Measurements from ENCODE around the gene FAM210A.
"Not testable (repeated sequence)": the region's sequence is repeated elsewhere in the genome, so short reads cannot be mapped to it uniquely, and the experiment has no call there.

Gene FAM210A

DNA sequence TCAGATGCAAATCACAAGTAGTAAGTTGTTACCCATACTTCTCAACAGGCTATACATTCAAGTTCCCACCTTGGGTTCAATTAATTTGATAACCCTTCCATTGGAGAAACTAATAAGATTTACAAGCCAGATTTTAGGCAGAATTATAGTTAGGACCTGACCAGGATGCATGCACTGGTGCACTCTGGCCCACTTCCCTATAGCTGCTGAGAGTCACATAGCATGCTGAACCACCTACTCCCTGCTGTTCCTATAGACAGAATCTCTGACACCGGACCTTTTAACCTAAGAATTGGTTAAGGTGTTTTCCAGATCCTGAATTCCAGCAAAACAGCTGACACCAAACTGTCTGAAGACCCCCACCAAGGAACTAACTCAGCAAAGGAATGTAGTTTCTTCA lies 26.2 kb downstream of the FAM210A start:
- no peak for DNase-seq

DNA sequence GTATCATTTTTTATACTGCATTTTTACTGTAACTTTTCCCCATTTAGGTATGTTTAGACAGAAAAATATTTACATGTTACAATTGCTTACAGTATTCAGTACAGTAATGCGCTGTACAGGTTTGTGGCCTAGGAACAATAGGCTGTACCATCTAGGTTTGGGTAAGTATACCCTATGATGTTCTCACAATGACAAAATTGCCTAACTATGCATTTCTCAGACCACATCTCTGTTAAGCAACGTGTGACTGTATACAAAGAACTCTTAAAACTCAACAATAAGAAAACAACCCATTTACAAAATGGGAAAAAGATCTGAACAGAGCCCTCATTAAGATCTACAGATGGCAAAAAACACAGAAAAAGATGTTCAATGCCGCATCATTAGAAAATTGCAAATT lies 29.4 kb downstream of the FAM210A start:
- DNase-seq: no peak

DNA sequence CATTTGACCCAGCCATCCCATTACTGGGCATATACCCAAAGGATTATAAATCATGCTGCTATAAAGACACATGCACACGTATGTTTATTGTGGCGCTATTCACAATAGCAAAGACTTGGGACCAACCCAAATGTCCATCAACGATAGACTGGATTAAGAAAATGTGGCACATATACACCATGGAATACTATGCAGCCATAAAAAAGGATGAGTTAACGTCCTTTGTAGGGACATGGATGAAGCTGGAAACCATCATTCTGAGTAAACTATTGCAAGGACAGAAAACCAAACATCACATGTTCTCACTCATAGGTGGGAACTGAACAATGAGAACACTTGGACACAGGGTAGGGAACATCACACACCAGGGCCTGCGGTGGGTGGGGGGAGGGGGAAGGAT lies 31.0 kb downstream of the FAM210A start:
- not testable (repeated sequence) for DNase-seq

DNA sequence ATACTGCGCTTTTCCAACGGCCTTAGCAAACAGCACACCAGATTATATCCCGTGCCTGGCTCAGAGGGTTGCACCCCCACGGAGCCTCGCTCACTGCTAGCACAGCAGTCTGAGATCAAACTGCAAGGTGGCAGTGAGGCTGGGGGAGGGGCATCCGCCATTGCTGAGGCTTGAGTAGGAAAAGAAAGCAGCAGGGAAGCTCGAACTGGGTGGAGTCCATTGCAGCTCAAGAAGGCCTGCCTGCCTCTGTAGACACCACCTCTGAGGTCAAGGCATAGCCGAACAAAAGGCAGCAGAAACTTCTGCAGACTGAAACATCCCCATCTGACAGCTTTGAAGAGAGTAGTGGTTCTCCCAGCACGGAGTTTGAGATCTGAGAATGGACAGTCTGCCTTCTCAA lies 36.3 kb downstream of the FAM210A start:
- not testable (repeated sequence) for DNase-seq

GRCh38 chr18:13688191-13689136 lies 37.9 kb downstream of the FAM210A start:
- DNase-seq: no peak

GRCh38 chr18:13684546-13684945 lies 41.8 kb downstream of the FAM210A start:
- no peak for DNase-seq

GRCh38 chr18:13681701-13682100 lies 44.7 kb downstream of the FAM210A start:
- no peak for DNase-seq

- no peak for DNase-seq
These were observed 45.7 kb downstream of the FAM210A start for GRCh38 chr18:13680612-13681011.

GRCh38 chr18:13677350-13677749 lies 49.0 kb downstream of the FAM210A start:
- DNase-seq: not testable (repeated sequence)

- DNase-seq: no peak
These were observed 49.9 kb downstream of the FAM210A start for GRCh38 chr18:13676471-13676870.

DNA sequence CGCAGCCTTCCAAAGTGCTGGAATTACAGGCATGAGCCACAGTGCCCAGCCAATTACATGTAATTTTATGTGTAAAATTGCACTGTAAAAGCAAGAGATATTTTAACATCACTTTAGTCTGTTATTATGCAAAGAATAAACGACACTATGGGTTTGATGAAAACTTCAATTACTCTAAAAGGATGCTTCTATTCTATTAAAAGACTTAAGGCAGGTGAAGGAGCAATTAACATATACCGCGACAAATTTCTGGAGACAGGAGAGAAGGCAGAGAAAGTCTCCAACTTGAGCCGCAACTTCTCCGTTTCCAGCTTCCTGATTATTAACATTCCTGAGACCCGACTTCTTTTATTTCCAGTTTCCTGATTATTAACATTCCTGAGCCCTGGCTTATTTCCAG lies 53.7 kb downstream of the FAM210A start:
- no peak for DNase-seq

DNA sequence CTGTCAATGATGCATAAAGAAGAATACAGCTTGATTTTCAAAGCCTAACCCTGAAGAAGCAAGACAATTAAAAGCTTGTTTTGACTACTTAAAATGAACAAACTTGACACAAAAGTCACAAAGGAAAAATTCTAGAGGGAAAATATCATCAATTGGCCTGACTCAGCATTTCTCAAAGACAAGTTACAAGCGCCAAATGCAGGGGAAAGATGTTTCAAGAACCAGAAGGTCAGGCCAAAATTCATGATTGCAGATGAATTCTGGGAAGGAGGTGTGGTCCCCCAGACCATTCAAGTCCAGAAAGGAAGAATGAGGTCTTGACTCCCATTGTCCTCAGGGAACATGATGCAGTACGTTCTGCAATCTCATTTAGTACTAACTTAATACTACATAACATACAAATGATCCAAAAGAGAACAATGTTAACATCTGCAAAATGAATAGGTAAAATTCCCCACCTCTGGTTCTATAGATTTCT lies 64.5 kb downstream of the FAM210A start:
- DNase-seq: no peak

DNA sequence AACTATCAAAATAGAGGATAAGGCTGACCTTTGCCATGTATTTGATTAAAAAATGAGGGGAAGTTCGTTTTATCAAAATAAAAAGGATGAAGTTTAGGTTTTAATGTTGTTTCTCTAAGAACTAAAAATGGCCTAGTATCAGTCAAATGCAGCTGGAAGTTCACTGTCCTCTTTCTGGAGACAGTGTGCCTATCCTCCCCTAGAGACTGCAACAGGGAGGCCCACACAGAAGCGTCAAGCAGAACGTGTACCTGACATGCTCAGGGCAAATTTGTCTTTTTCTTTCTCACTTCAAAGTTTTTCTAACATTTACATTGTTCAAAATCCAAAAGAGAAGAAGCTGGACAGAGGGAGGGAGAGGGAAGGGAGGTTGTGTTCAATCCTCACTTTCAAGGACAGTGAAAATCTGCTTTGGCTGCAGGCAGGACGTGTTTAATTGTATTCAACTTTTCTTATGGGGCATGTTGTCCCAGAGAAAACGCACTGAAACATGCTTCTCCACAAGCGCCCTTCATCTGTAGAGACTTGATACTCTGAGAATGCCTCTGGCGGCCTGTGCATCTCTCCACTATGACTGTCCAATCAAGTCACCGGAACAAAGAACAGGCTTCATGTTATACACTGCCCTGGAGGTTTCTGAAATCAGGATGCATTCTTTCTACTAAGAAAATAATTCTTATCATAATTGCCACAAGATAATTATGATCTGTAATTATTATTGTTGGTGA lies 65.1 kb downstream of the FAM210A start:
- no peak for DNase-seq

DNA sequence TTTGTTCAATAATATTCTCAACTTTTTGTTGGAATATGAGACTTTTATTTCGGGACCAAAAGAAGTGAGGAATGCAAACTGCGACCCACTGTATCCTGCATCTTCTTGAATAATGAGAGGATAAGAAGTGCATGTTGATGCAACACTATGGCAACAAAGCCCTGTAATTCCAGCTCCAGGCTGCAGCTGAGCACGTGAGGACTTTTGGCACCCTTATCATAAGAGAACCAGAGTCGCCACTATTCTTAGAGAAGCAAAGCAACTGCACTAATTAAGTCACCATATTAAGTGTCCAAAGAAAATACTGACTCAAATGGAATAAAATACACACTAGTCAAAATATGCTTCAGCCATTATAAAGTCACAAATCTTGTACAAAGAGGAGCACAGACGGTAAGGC lies 65.8 kb downstream of the FAM210A start:
- DNase-seq: no peak

- DNase-seq: no peak
These were observed 67.7 kb downstream of the FAM210A start for GRCh38 chr18:13658436-13659204.

DNA sequence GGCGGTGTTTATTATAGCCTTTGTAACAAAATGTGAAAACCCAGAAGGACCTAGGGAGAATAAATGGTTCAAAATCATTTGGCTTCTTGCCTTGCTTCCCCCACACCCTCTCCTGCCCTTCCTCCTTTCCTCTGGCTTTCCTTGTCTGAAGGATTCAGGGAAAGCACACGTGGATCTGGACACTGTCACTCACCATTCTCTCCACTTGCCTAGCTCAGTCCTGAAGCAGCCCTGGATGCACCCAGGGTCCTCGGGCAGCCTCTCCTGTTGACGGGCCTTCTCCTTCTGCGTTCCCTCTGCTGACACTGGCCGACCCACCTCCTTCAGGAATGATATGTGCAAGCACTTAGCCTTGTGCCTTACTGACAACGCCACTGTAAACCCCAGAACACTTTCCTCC lies 68.4 kb downstream of the FAM210A start:
- no peak for DNase-seq

- DNase-seq: no peak
These were observed 72.5 kb downstream of the FAM210A start for GRCh38 chr18:13653746-13654433.

DNA sequence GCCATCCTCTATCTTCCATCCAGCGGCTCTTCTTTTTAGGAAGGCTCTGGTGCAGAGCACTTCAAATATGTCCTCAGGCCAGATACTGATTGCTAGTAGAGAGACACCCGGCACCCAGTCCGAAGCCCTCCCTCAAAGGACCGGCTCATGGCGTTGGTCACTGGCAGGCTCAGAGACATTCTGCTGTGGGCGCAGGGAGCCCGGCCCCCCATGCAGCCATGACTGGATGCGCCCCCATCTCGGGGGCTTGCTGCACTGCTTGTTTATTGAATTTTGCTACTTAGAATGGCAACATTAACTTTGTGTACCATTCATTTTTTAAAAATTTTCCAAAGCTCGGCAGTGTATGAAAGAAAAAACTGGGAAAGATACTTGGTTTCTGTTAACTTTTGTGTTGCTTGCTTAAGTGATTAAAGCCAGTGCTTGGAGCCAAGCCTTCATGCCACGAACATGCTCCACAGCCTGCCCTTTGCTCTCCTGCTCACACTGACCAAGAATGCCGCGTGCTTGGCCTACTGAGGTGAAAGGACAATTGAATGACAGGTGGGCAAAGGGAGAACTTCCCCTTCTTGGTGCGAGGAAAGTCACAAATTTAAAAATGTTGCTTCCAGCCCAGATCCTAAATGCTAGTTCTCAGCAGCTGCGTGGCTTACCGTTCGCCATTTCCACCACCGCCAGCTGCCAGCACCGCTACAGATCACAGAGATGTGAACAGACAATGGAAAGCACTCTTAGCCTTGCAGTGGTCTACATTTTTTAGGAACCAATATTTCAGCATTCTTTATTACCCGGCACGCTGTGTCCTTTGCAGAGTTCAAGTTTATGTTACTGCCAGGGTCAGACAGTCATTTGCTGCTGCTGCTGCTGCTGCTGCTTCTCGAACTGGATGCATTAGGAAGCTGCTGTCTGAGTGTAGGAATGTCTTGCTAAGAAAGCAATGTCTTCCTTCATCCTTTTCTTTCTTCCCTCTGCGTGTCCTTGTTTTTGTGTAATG lies 76.7 kb downstream of the FAM210A start:
- no peak for DNase-seq

DNA sequence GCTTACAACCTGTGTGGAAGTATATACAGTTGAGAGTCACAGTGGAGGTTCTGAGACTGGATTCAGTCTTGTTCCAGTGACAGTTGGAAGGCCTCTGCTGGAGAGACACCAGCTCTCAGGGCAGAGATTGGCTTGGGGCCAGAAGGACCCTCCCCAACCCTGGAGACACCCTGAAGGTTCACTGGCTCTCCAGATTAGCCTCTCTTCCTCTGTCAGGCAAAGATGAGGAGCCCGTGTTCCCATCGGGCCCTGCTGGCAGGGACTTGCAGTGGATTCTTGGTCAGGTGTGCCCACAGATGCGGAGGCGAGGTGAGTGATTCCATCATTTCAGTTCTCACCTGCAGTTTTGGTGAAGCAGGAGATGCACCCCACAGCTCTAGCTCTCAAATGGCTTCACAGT lies 78.6 kb downstream of the FAM210A start:
- DNase-seq: no peak

DNA sequence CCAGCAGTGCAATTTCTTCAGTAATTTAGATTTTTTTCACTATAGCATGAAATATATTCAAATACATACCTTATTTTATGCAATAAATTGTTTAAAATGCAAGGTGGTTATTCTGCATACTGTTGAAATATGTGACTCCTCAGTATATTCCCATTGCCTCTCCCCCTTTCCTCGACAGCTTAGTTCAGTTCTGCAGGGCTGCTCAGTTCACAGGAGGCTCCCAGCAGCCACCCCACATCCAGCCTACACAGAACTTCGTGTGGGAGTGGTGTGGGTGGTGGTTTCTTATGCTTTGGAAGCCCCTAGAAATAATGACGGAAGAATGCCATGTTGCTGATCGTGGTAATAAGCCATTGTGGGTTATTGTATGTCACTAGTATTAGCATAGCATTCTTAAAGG lies 79.7 kb downstream of the FAM210A start:
- no peak for DNase-seq

DNA sequence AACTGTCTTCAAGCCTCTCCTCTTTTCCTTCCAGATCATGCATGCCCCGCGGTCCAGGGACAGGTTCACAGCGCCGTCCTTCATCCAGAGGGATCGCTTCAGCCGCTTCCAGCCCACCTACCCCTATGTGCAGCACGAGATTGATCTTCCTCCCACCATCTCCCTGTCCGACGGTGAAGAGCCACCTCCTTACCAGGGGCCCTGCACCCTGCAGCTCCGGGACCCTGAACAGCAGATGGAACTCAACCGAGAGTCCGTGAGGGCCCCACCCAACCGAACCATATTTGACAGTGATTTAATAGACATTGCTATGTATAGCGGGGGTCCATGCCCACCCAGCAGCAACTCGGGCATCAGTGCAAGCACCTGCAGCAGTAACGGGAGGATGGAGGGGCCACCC lies 81.3 kb downstream of the FAM210A start:
- no peak for DNase-seq
